PFSK-1 (cell line): ENCODE results near the gene ARPP21.

Experiments used
- FOXP2 ChIP-seq: optimal IDR thresholded peaks from 2 replicates; pipeline ENCODE3; 2011; ENCODE audit warnings: borderline replicate concordance, control low read depth, inconsistent platforms; ENCODE audit not compliant: insufficient read depth; ENCODE audit errors: extremely low read length, extremely low read depth
- POLR2AphosphoS5 ChIP-seq: IDR thresholded peaks from 2 replicates; pipeline ENCODE4 v1.6.1; 2012; ENCODE audit warnings: low read depth, mild to moderate bottlenecking, control low read depth, low read length, moderate library complexity
- REST ChIP-seq, 2 experiments: IDR thresholded peaks; 2 replicates each; pipeline versions ENCODE4 v1.6.1 to v1.8.0; 2011 to 2012; ENCODE audit warnings: low read depth in 2 of 2, low read length in 2 of 2, control low read depth in 1 of 2, inconsistent platforms in 1 of 2, mild to moderate bottlenecking in 1 of 2, moderate library complexity in 1 of 2; ENCODE audit not compliant: insufficient read depth in 1 of 2
- SIN3A ChIP-seq: IDR thresholded peaks from 2 replicates; pipeline ENCODE4 v1.6.1; 2012; ENCODE audit warnings: mild to moderate bottlenecking, low read length, moderate library complexity, borderline replicate concordance; ENCODE audit not compliant: insufficient read depth
- TAF1 ChIP-seq: IDR thresholded peaks from 2 replicates; pipeline ENCODE4 v1.6.1; 2012; ENCODE audit warnings: low read length, control low read depth, borderline replicate concordance; ENCODE audit not compliant: insufficient read depth

Gene ARPP21

GRCh38 chr3:35640190-35641165 is 1.2 kb downstream of the ARPP21 start:
- TF ChIP-seq POLR2AphosphoS5 (no peak), TAF1 (no peak), REST (IDR thresholded peaks at IDR 0.05; ENCODE audit: insufficient read depth in 1 of 2, low read depth in 2 of 2, low read length in 2 of 2) (no peak), FOXP2 (no peak), SIN3A (no peak)

- TF ChIP-seq FOXP2: no peak
- TF ChIP-seq SIN3A: no peak
- TF ChIP-seq POLR2AphosphoS5: no peak
Observed at GRCh38 chr3:35641331-35641730, 2.0 kb downstream of the ARPP21 start.

- TF ChIP-seq FOXP2: no peak
- TF ChIP-seq REST (IDR thresholded peaks at IDR 0.05; ENCODE audit: insufficient read depth in 1 of 2, low read depth in 2 of 2, low read length in 2 of 2): no peak
- no peak for TF ChIP-seq TAF1
- no peak for TF ChIP-seq POLR2AphosphoS5
- TF ChIP-seq SIN3A: no peak
Observed at GRCh38 chr3:35641920-35642527, 2.7 kb downstream of the ARPP21 start.

GRCh38 chr3:35643495-35643894 is 4.2 kb downstream of the ARPP21 start:
- no peak for TF ChIP-seq POLR2AphosphoS5

- TF ChIP-seq SIN3A: no peak
- no peak for TF ChIP-seq FOXP2
- no peak for TF ChIP-seq TAF1
- TF ChIP-seq POLR2AphosphoS5: no peak
- TF ChIP-seq REST (IDR thresholded peaks at IDR 0.05; ENCODE audit: insufficient read depth in 1 of 2, low read depth in 2 of 2, low read length in 2 of 2): no peak
Observed at GRCh38 chr3:35644451-35644850, 5.1 kb downstream of the ARPP21 start.

- TF ChIP-seq REST (IDR thresholded peaks at IDR 0.05; ENCODE audit: insufficient read depth in 1 of 2, low read depth in 2 of 2, low read length in 2 of 2): no peak
- TF ChIP-seq TAF1: no peak
- no peak for TF ChIP-seq FOXP2
- TF ChIP-seq SIN3A: no peak
- TF ChIP-seq POLR2AphosphoS5: no peak
Observed at GRCh38 chr3:35645189-35645588, 5.9 kb downstream of the ARPP21 start.
